Measurements from ENCODE around the gene CACNA2D2. TPM values are rescaled to one million over a fixed set of nuclear protein-coding genes. Genes with fewer than 3 reads are reported as not detected.

CACNA2D2 gene
- total and polyA plus RNA-seq, 2 of the 13 experiments (the other 11 are each of a cell fraction or from before 2014, with no cell fraction given): not detected

DNA sequence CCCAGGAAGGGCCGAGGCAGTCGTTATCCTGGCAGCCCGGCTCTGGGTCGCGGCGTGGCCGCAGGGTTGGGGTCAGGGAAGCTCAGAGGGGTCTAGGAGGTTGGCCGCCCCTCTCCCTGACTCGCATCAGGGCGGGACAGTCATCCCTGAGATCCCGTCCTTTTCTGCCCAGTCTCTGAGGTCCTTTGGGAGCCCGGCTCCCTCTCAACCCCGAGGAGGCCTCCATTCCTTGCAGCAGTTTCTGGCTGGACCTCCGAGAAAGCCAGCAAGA, 181.4 kb downstream of the CACNA2D2 start (continued):
- TF ChIP-seq, protein P1, sequence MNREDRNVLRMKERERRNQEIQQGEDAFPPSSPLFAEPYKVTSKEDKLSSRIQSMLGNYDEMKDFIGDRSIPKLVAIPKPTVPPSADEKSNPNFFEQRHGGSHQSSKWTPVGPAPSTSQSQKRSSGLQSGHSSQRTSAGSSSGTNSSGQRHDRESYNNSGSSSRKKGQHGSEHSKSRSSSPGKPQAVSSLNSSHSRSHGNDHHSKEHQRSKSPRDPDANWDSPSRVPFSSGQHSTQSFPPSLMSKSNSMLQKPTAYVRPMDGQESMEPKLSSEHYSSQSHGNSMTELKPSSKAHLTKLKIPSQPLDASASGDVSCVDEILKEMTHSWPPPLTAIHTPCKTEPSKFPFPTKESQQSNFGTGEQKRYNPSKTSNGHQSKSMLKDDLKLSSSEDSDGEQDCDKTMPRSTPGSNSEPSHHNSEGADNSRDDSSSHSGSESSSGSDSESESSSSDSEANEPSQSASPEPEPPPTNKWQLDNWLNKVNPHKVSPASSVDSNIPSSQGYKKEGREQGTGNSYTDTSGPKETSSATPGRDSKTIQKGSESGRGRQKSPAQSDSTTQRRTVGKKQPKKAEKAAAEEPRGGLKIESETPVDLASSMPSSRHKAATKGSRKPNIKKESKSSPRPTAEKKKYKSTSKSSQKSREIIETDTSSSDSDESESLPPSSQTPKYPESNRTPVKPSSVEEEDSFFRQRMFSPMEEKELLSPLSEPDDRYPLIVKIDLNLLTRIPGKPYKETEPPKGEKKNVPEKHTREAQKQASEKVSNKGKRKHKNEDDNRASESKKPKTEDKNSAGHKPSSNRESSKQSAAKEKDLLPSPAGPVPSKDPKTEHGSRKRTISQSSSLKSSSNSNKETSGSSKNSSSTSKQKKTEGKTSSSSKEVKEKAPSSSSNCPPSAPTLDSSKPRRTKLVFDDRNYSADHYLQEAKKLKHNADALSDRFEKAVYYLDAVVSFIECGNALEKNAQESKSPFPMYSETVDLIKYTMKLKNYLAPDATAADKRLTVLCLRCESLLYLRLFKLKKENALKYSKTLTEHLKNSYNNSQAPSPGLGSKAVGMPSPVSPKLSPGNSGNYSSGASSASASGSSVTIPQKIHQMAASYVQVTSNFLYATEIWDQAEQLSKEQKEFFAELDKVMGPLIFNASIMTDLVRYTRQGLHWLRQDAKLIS (CRISPR knock-in tag; IDR thresholded peaks at IDR 0.05): no peak
- TF ChIP-seq CHD4 (IDR thresholded peaks at IDR 0.05; ENCODE audit: borderline replicate concordance, low read length) (no peak), ZNF343 (CRISPR knock-in tag; IDR thresholded peaks at IDR 0.05) (no peak), KDM5A (IDR thresholded peaks at IDR 0.05; ENCODE audit: borderline replicate concordance, low read length) (no peak), NONO (IDR thresholded peaks at IDR 0.05) (no peak), NONO (CRISPR knock-in tag; conservative IDR thresholded peaks at IDR 0.05) (no peak), ZNF746 (CRISPR knock-in tag; IDR thresholded peaks at IDR 0.05) (no peak), SALL1 (CRISPR knock-in tag; IDR thresholded peaks at IDR 0.05) (no peak), FOXM1 (CRISPR knock-in tag; IDR thresholded peaks at IDR 0.05) (no peak), ARNTL (CRISPR knock-in tag; IDR thresholded peaks at IDR 0.05) (no peak), ZNF563 (CRISPR knock-in tag; IDR thresholded peaks at IDR 0.05) (no peak), DNMT3B (CRISPR knock-in tag; conservative IDR thresholded peaks at IDR 0.05) (no peak), NCOA5 (CRISPR knock-in tag; IDR thresholded peaks at IDR 0.05) (no peak), SP140L (CRISPR knock-in tag; IDR thresholded peaks at IDR 0.05; ENCODE audit: borderline replicate concordance) (no peak), SKI (IDR thresholded peaks at IDR 0.05; ENCODE audit: partially characterized antibody) (no peak), ZC3H4 (CRISPR knock-in tag; IDR thresholded peaks at IDR 0.05; ENCODE audit: borderline replicate concordance) (no peak), SMYD3 (CRISPR knock-in tag; IDR thresholded peaks at IDR 0.05) (no peak), IKZF1 (IDR thresholded peaks at IDR 0.05) (no peak), AKAP8 (CRISPR knock-in tag; IDR thresholded peaks at IDR 0.05) (no peak), ZMYM4 (CRISPR knock-in tag; IDR thresholded peaks at IDR 0.05) (no peak), ZNF570 (CRISPR knock-in tag; IDR thresholded peaks at IDR 0.05; ENCODE audit: borderline replicate concordance) (no peak)
- TF ChIP-seq, protein P2, sequence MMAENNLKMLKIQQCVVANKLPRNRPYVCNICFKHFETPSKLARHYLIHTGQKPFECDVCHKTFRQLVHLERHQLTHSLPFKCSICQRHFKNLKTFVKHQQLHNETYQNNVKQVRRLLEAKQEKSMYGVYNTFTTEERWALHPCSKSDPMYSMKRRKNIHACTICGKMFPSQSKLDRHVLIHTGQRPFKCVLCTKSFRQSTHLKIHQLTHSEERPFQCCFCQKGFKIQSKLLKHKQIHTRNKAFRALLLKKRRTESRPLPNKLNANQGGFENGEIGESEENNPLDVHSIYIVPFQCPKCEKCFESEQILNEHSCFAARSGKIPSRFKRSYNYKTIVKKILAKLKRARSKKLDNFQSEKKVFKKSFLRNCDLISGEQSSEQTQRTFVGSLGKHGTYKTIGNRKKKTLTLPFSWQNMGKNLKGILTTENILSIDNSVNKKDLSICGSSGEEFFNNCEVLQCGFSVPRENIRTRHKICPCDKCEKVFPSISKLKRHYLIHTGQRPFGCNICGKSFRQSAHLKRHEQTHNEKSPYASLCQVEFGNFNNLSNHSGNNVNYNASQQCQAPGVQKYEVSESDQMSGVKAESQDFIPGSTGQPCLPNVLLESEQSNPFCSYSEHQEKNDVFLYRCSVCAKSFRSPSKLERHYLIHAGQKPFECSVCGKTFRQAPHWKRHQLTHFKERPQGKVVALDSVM (CRISPR knock-in tag; IDR thresholded peaks at IDR 0.05): no peak
- TF ChIP-seq, protein P3, sequence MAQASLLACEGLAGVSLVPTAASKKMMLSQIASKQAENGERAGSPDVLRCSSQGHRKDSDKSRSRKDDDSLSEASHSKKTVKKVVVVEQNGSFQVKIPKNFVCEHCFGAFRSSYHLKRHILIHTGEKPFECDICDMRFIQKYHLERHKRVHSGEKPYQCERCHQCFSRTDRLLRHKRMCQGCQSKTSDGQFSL (CRISPR knock-in tag; IDR thresholded peaks at IDR 0.05): no peak
- TF ChIP-seq, protein P4, sequence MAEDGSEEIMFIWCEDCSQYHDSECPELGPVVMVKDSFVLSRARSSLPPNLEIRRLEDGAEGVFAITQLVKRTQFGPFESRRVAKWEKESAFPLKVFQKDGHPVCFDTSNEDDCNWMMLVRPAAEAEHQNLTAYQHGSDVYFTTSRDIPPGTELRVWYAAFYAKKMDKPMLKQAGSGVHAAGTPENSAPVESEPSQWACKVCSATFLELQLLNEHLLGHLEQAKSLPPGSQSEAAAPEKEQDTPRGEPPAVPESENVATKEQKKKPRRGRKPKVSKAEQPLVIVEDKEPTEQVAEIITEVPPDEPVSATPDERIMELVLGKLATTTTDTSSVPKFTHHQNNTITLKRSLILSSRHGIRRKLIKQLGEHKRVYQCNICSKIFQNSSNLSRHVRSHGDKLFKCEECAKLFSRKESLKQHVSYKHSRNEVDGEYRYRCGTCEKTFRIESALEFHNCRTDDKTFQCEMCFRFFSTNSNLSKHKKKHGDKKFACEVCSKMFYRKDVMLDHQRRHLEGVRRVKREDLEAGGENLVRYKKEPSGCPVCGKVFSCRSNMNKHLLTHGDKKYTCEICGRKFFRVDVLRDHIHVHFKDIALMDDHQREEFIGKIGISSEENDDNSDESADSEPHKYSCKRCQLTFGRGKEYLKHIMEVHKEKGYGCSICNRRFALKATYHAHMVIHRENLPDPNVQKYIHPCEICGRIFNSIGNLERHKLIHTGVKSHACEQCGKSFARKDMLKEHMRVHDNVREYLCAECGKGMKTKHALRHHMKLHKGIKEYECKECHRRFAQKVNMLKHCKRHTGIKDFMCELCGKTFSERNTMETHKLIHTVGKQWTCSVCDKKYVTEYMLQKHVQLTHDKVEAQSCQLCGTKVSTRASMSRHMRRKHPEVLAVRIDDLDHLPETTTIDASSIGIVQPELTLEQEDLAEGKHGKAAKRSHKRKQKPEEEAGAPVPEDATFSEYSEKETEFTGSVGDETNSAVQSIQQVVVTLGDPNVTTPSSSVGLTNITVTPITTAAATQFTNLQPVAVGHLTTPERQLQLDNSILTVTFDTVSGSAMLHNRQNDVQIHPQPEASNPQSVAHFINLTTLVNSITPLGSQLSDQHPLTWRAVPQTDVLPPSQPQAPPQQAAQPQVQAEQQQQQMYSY (CRISPR knock-in tag; IDR thresholded peaks at IDR 0.05): no peak; the same call in 1 of the 2 replicates

Measured in HepG2 (cell line).